IMR-90 (cell line): ENCODE measurements around the gene MACF1. TPM values are rescaled to one million over a fixed set of nuclear protein-coding genes. Genes with fewer than 3 reads are reported as not detected.
A peak's percentile ranks its signal among the peaks of the same experiment; 100 is the strongest.

Experiments
- ATAC-seq: fragments of 200-7000 bp; cut with Tn5 transposase; 2 replicates; pipeline ENCODE4 v1.9.1; 2020; ENCODE audit warnings: low read depth, mild to moderate bottlenecking, moderate library complexity
- BruUV-seq: library from RNA; stranded (reverse); fragments of 400-500 nt; replicated peaks from 2 replicates; lab custom pipeline; 2021; lab: Mats Ljungman, UMichigan
- CTCF ChIA-PET: fragments of 300-600 bp; formaldehyde crosslinking; extraction: SDS; loops from one replicate; lab custom pipeline; 2021; ENCODE audit warnings: antibody characterized with exemption; lab: Yijun Ruan, JAX
- POLR2A ChIA-PET: fragments of 300-600 bp; sonication (Branson Sonifier 250); formaldehyde crosslinking; loops from one replicate; lab custom pipeline; 2022; ENCODE audit warnings: antibody characterized with exemption; ENCODE audit not compliant: unreplicated experiment; lab: Charles Lee
- DNase-seq: peaks from one replicate; pipeline ENCODE4 v3.0.0; 2013
- H2AFZ ChIP-seq: replicated peaks from 2 replicates; pipeline ENCODE3; 2013; ENCODE audit warnings: low read length, mild to moderate bottlenecking; ENCODE audit not compliant: poor library complexity
- H2AK5ac ChIP-seq: 2 replicates; pipeline ENCODE4 v1.6.1; 2013; ENCODE audit warnings: low read depth, low read length, inconsistent platforms
- H2AK9ac ChIP-seq: replicated peaks from 2 replicates; pipeline ENCODE3; 2013; ENCODE audit warnings: mild to moderate bottlenecking, low read depth, low read length, moderate library complexity; ENCODE audit not compliant: poor library complexity
- H2BK120ac ChIP-seq: 2 replicates; pipeline ENCODE4 v1.6.1; 2013; ENCODE audit warnings: low read depth, low read length, inconsistent platforms
- H2BK15ac ChIP-seq: 3 replicates; pipeline ENCODE4 v1.6.1; 2013; ENCODE audit warnings: low read depth, low read length, inconsistent platforms
- H2BK20ac ChIP-seq: 2 replicates; pipeline ENCODE4 v1.6.1; 2013; ENCODE audit warnings: low read depth, mild to moderate bottlenecking, inconsistent platforms, low read length, moderate library complexity
- H2BK5ac ChIP-seq: 2 replicates; pipeline ENCODE4 v1.6.1; 2013; ENCODE audit warnings: mild to moderate bottlenecking, low read depth, low read length, inconsistent platforms; ENCODE audit not compliant: poor library complexity, severe bottlenecking
- H3K14ac ChIP-seq: replicated peaks from 2 replicates; pipeline ENCODE4 v1.6.1; 2013; ENCODE audit warnings: low read depth, low read length, inconsistent platforms
- H3K18ac ChIP-seq: 2 replicates; pipeline ENCODE4 v1.6.1; 2013; ENCODE audit warnings: low read depth, low read length, control low read depth
- H3K23ac ChIP-seq: 2 replicates; pipeline ENCODE4 v1.6.1; 2013; ENCODE audit warnings: low read depth, low read length, inconsistent platforms
- H3K27ac ChIP-seq: 2 replicates; pipeline ENCODE4 v1.5.1; 2013; ENCODE audit warnings: mild to moderate bottlenecking, control low read depth, low read length; ENCODE audit not compliant: insufficient read depth
- H3K27me3 ChIP-seq: 2 replicates; pipeline ENCODE4 v1.6.1; 2013; ENCODE audit warnings: low read length; ENCODE audit not compliant: control insufficient read depth, insufficient read depth
- H3K36me3 ChIP-seq: 2 replicates; pipeline ENCODE4 v1.6.1; 2013; ENCODE audit warnings: low read length, mixed read lengths; ENCODE audit not compliant: control insufficient read depth, insufficient read depth
- H3K4ac ChIP-seq: 2 replicates; pipeline ENCODE4 v1.6.1; 2013; ENCODE audit warnings: low read depth, low read length, inconsistent platforms
- H3K4me1 ChIP-seq: 2 replicates; pipeline ENCODE4 v1.6.1; 2013; ENCODE audit warnings: low read length, mixed read lengths; ENCODE audit not compliant: control insufficient read depth, insufficient read depth
- H3K4me2 ChIP-seq: 2 replicates; pipeline ENCODE4 v1.6.1; 2013; ENCODE audit warnings: low read depth, mild to moderate bottlenecking, control low read depth, low read length, moderate library complexity
- H3K4me3 ChIP-seq: 2 replicates; pipeline ENCODE4 v1.5.1; 2013; ENCODE audit warnings: low read depth, mild to moderate bottlenecking, control low read depth, low read length, moderate library complexity; ENCODE audit not compliant: insufficient read depth
- H3K56ac ChIP-seq: 2 replicates; pipeline ENCODE4 v1.6.1; 2013; ENCODE audit warnings: low read length, inconsistent platforms; ENCODE audit not compliant: insufficient read depth; ENCODE audit errors: extremely low read depth
- H3K79me1 ChIP-seq, 2 experiments: 2 replicates each; pipeline ENCODE4 v1.6.1; 2013; ENCODE audit warnings: low read length in 2 of 2, inconsistent platforms in 1 of 2, low read depth in 1 of 2
- H3K9ac ChIP-seq: 2 replicates; pipeline ENCODE4 v1.6.1; 2013; ENCODE audit warnings: low read depth, low read length, control low read depth
- H3K9me1 ChIP-seq: 2 replicates; pipeline ENCODE4 v1.6.1; 2013; ENCODE audit warnings: low read length, inconsistent platforms; ENCODE audit not compliant: insufficient read depth
- H3K9me3 ChIP-seq: 2 replicates; pipeline ENCODE4 v1.6.1; 2013; ENCODE audit warnings: low read length; ENCODE audit not compliant: control insufficient read depth, insufficient read depth
- H4K20me1 ChIP-seq: 2 replicates; pipeline ENCODE4 v1.6.1; 2013; ENCODE audit warnings: low read length, inconsistent platforms; ENCODE audit not compliant: insufficient read depth
- H4K5ac ChIP-seq: 2 replicates; pipeline ENCODE4 v1.6.1; 2013; ENCODE audit warnings: mild to moderate bottlenecking, low read depth, low read length, control low read depth
- H4K8ac ChIP-seq, 2 experiments: 2 replicates each; pipeline ENCODE4 v1.6.1; 2013; ENCODE audit warnings: low read depth in 2 of 2, low read length in 2 of 2, control low read depth in 1 of 2, inconsistent platforms in 1 of 2
- H4K91ac ChIP-seq: 2 replicates; pipeline ENCODE4 v1.6.1; 2013; ENCODE audit warnings: low read depth, low read length, inconsistent platforms; ENCODE audit not compliant: insufficient read depth
- BHLHE40 ChIP-seq: fragments of 150-350 bp; IDR thresholded peaks from 2 replicates; pipeline ENCODE4 v1.6.1; 2016; ENCODE audit warnings: mild to moderate bottlenecking, low read depth, low read length
- CEBPB ChIP-seq: IDR thresholded peaks from 2 replicates; pipeline ENCODE4 v1.6.1; 2012; ENCODE audit warnings: low read depth, low read length, improper control_type of control experiment
- ELK1 ChIP-seq: fragments of 150-350 bp; IDR thresholded peaks from 2 replicates; pipeline ENCODE4 v1.6.1; 2016; ENCODE audit warnings: low read depth, mild to moderate bottlenecking, low read length, moderate library complexity, borderline replicate concordance
- MAFK ChIP-seq: IDR thresholded peaks from 2 replicates; pipeline ENCODE4 v1.6.1; 2012; ENCODE audit warnings: low read depth, low read length, improper control_type of control experiment
- MAZ ChIP-seq: IDR thresholded peaks from 2 replicates; pipeline ENCODE4 v1.6.1; 2012; ENCODE audit warnings: low read depth, mild to moderate bottlenecking, low read length, improper control_type of control experiment, moderate library complexity, borderline replicate concordance
- MXI1 ChIP-seq: IDR thresholded peaks from 2 replicates; pipeline ENCODE4 v1.6.1; 2012; ENCODE audit warnings: low read depth, mild to moderate bottlenecking, low read length, moderate library complexity, borderline replicate concordance
- RAD21 ChIP-seq: IDR thresholded peaks from 2 replicates; pipeline ENCODE4 v1.6.1; 2012; ENCODE audit warnings: low read length, improper control_type of control experiment
- RCOR1 ChIP-seq: IDR thresholded peaks from 2 replicates; pipeline ENCODE4 v1.6.1; 2012; ENCODE audit warnings: mild to moderate bottlenecking, low read length, improper control_type of control experiment; ENCODE audit not compliant: insufficient replicate concordance
- WGBS, 2 experiments: methylation state at CpG; one replicate each; pipeline versions ENCODE4 v1.1.5 to v1.1.7; 2013; ENCODE audit warnings: missing lambda C conversion rate in 2 of 2; ENCODE audit not compliant: insufficient read length in 1 of 2; ENCODE audit errors: extremely low coverage in 2 of 2; 5-methylcytosine and 5-hydroxymethylcytosine counted together
- dilution Hi-C: fragments of 300-500 bp; cut with HindIII; formaldehyde crosslinking; loops from one replicate; pipeline ENCODE4 v1.14.3; 2018; ENCODE audit warnings: low sequenced_read_pairs; ENCODE audit not compliant: unreplicated experiment
- in situ Hi-C: fragments of 300-500 bp; cut with MboI; formaldehyde crosslinking; loops from 3 replicates; pipeline ENCODE4 v1.14.3; 2019; ENCODE audit warnings: low sequenced_read_pairs, inconsistent platforms, mixed read lengths
- intact Hi-C: fragments of 100-400 bp; cut with micrococcal nuclease; formaldehyde crosslinking; loops from 2 replicates; pipeline ENCODE4 v1.10.0; 2022
- polyA plus RNA-seq, 3 experiments: library from polyadenylated mRNA; depleted of rRNA; stranded (reverse); fragments of >200 nt; gene quantifications; 2 replicates each; pipeline ENCODE4 v1.2.3, GENCODE V29; 2012; ENCODE audit warnings: low replicate concordance in 1 of 3
- total RNA-seq: library from RNA; depleted of rRNA; stranded (reverse); fragments of >200 nt; gene quantifications from 2 replicates; pipeline ENCODE4 v1.2.3, GENCODE V29; 2012

MACF1 gene
- total and polyA plus RNA-seq, 2 of the 4 experiments (the other 2 are of a cell fraction) = 67.6 to 369 TPM

- Histone ChIP-seq H3K23ac (peak overlapping the region; percentile 33; the same call in 1 of the 2 replicates), H4K8ac (peak overlapping the region in 1 of 2 experiments; percentile 1; a peak in 1 of 4 replicates), H2AFZ (no peak overlapping the region), H3K4me3 (no peak overlapping the region), H3K79me1 (peaks cover 22 to 74% of the 10 kb centered on the region in 2 experiments), H3K14ac (0 out of 2 replicates have a peak overlapping the region, but pooled peaks have one; percentile 55), H2AK9ac (no peak overlapping the region), H3K4me2 (no peak overlapping the region), H2BK15ac (0 out of 3 replicates have a peak overlapping the region, but pooled peaks have one; percentile 20), H3K9ac (no peak overlapping the region), H4K20me1 (peaks cover 28% of the 10 kb centered on the region), H3K9me1 (peaks cover 15% of the 10 kb centered on the region), H2AK5ac (0 out of 2 replicates have a peak overlapping the region, but pooled peaks have one; percentile 21), H4K91ac (no peak overlapping the region), H3K18ac (peak overlapping the region; percentile 23; the same call in 1 of the 2 replicates), H3K56ac (no peak overlapping the region), H4K5ac (no peak overlapping the region; the same call in 1 of the 2 replicates), H3K9me3 (no peaks in the 10 kb centered on the region), H3K4ac (peak overlapping the region; percentile 14; the same call in 1 of the 2 replicates), H2BK120ac (peak overlapping the region; percentile 26; the same call in 1 of the 2 replicates), H3K4me1 (peaks cover 16% of the 10 kb centered on the region), H3K36me3 (no peaks in the 10 kb centered on the region), H3K27me3 (no peaks in the 10 kb centered on the region), H3K27ac (no peak overlapping the region), H2BK5ac (peak overlapping the region; percentile 11), H2BK20ac (0 out of 2 replicates have a peak overlapping the region, but pooled peaks have one; percentile 4)
- in situ Hi-C loops (no loop called here), dilution Hi-C loops (no loop called here), intact Hi-C loops (no loop called here)
- ATAC-seq (no peak), DNase-seq (no peak)
- WGBS, 2 experiments = 100% methylated on average over 4 of the region's 9 CpGs; no CpG with 5 or more reads in 1 of the 2 experiments
- no TSS peak for BruUV-seq
- POLR2A ChIA-PET = interaction anchor here (0.6 kb wide), 1 partner anchor 22 kb away, joined by 5 read pairs; no protein-coding TSS in a partner anchor
- no peak for TF ChIP-seq MAFK
- TF ChIP-seq CEBPB = no peak
- TF ChIP-seq MXI1 = no peak
- no peak for TF ChIP-seq MAZ
- TF ChIP-seq BHLHE40 = no peak
- TF ChIP-seq ELK1 = no peak
- TF ChIP-seq RCOR1 = no peak
- TF ChIP-seq RAD21 = no peak
- CTCF ChIA-PET = no interaction called here
Observed at GRCh38 chr1:39168301-39169080, 36.0 kb upstream of the MACF1 start.
